Left lung (tissue), 10 donors: ENCODE data around the gene CCDC54. TPM values are rescaled to one million over a fixed set of nuclear protein-coding genes. Genes with fewer than 3 reads are reported as not detected.

Source experiments
- ATAC-seq: fragments of 200-7000 bp; cut with Tn5 transposase; one replicate; pipeline ENCODE4 v1.9.1; 2020; ENCODE audit warnings: moderate library complexity
- DNase-seq, 4 donors: peaks; one replicate each; pipeline ENCODE4 v3.0.0-alpha.2; 2013 to 2020
- H3K27ac ChIP-seq, 2 donors: fragments of 200-600 bp; sonication (generic) in 1 of 2; one replicate each; pipeline versions ENCODE4 v1.5.0 to v1.8.0; 2020 to 2021
- H3K27me3 ChIP-seq, 2 donors: fragments of 200-600 bp; sonication (generic) in 1 of 2; one replicate each; pipeline versions ENCODE4 v1.5.0 to v1.8.0; 2020 to 2021
- H3K36me3 ChIP-seq, 2 donors: fragments of 200-600 bp; sonication (generic) in 1 of 2; one replicate each; pipeline versions ENCODE4 v1.5.0 to v1.8.0; 2020 to 2021
- H3K4me1 ChIP-seq, 2 donors: fragments of 200-600 bp; one replicate each; pipeline ENCODE4 v1.8.0; 2021
- H3K4me3 ChIP-seq, 2 donors: fragments of 200-600 bp; sonication (generic) in 1 of 2; one replicate each; pipeline versions ENCODE4 v1.5.0 to v1.8.0; 2020 to 2021; ENCODE audit warnings: mild to moderate bottlenecking in 1 of 2
- H3K9me3 ChIP-seq, 2 donors: fragments of 200-600 bp; sonication (generic) in 1 of 2; one replicate each; pipeline versions ENCODE4 v1.5.0 to v1.8.0; 2020 to 2021
- intact Hi-C, 2 donors: fragments of 100-400 bp; cut with DNase I; formaldehyde crosslinking; loops; one replicate each; pipeline versions ENCODE4 v1.11.2 to v1.14.2; 2022
- polyA plus RNA-seq, 6 donors: library from polyadenylated mRNA; unstranded; fragments of 120-200 nt; gene quantifications; one replicate each; pipeline ENCODE4 v1.2.1, GENCODE V29; 2013; ENCODE audit not compliant: insufficient read length in 6 of 6
- total RNA-seq, 2 donors: library from RNA; stranded (reverse); fragmentation: NEBNext Ultra II Directional; extraction: Animal tissue kit (Norgen Biotek cat#: 25700); gene quantifications; one replicate each; pipeline ENCODE4 v1.2.1, GENCODE V29; 2021
- TF ChIP-seq, protein P1 (sequence below), 2 donors: fragments of 200-600 bp; sonication (generic) in 1 of 2; IDR thresholded peaks; one replicate each; pipeline versions ENCODE4 v1.5.0 to v1.8.0; 2021; ENCODE audit warnings: antibody characterized with exemption in 2 of 2
- donor health status: DM: no; HTN: yes; CAD: no.
- donor health status: DM: no; HTN: no; CAD: no.

Gene CCDC54
- total and polyA plus RNA-seq, 8 donors, result 0.13 to 0.18 (median 0.15) TPM; not detected in 4

DNA sequence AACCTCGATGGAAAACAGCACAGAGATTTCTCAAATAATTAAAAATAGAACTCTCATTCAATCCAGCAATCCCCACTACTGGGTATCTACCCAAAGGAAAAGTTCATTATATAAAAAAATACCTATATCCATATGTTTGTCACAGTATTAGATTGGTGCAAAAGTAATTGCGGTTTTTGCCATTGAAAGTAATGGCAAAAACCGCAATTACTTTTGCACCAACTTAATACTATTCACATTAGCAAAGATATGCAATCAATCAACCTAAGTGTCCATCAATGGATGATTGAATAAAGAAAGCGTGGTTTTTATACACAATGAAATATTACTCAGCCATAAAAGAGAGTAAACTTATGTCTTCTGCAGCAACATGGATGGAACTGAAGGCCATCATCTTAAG, 12.2 kb upstream of the CCDC54 start:
- Histone ChIP-seq H3K27me3 (no peaks in the 10 kb centered on the region), H3K9me3 (no peaks in the 10 kb centered on the region), H3K4me3 (no peak overlapping the region), H3K4me1 (no peaks in the 10 kb centered on the region), H3K36me3 (no peaks in the 10 kb centered on the region), H3K27ac (no peak overlapping the region)
- DNase-seq (no peak), ATAC-seq (no peak)
- TF ChIP-seq, protein P1, sequence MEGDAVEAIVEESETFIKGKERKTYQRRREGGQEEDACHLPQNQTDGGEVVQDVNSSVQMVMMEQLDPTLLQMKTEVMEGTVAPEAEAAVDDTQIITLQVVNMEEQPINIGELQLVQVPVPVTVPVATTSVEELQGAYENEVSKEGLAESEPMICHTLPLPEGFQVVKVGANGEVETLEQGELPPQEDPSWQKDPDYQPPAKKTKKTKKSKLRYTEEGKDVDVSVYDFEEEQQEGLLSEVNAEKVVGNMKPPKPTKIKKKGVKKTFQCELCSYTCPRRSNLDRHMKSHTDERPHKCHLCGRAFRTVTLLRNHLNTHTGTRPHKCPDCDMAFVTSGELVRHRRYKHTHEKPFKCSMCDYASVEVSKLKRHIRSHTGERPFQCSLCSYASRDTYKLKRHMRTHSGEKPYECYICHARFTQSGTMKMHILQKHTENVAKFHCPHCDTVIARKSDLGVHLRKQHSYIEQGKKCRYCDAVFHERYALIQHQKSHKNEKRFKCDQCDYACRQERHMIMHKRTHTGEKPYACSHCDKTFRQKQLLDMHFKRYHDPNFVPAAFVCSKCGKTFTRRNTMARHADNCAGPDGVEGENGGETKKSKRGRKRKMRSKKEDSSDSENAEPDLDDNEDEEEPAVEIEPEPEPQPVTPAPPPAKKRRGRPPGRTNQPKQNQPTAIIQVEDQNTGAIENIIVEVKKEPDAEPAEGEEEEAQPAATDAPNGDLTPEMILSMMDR (IDR thresholded peaks at IDR 0.05), result no peak
- intact Hi-C loops, result no loop called here

DNA sequence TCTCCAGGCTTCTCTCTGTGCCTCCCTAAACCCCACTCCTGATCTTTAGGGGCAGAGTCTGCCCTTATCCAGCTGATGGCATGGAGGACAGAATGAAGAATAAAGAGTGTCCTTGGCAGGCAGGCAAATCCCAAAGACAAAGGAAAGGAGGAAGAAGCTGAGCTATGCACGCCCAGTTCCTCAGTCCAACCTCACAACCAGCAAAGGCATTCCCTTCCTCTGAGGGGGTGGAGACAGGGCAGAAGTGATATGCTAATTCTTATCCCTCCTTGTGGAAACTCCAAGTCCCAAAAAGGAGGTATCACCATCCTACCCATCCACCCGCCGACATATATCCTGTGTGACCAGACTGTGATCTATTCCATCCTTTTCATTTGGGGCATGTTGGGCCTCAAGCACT, 10.5 kb upstream of the CCDC54 start:
- Histone ChIP-seq H3K4me3 (no peak overlapping the region), H3K36me3 (no peaks in the 10 kb centered on the region), H3K27me3 (no peaks in the 10 kb centered on the region), H3K27ac (no peak overlapping the region), H3K9me3 (no peaks in the 10 kb centered on the region), H3K4me1 (no peaks in the 10 kb centered on the region)
- intact Hi-C loops, result no loop called here
- DNase-seq (no peak), ATAC-seq (no peak)
- TF ChIP-seq, protein P1 (IDR thresholded peaks at IDR 0.05), result no peak

DNA sequence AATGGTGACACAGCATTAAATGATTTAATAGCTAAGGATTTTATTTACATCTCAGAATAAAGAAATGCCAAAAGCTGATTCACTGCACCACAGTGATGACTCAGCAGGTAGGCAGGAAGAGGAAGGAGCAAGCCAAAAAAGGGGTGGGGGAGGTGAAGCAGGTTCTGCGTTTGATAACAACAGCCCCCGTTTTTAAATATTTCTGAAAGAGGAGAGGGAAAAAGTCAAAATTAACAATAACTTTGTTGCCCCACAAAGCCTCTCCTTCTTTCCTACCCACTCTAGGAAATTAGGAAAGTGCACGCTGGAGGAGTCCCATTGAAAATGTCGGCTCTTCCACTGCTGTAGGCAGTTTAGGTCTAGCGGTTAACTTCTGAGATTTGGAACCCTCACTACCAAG, 9.9 kb upstream of the CCDC54 start:
- intact Hi-C loops, result no loop called here
- Histone ChIP-seq H3K4me3 (no peak overlapping the region), H3K27ac (no peak overlapping the region), H3K36me3 (no peaks in the 10 kb centered on the region), H3K27me3 (no peaks in the 10 kb centered on the region), H3K4me1 (no peaks in the 10 kb centered on the region), H3K9me3 (no peaks in the 10 kb centered on the region)
- TF ChIP-seq, protein P1 (IDR thresholded peaks at IDR 0.05), result no peak
- no peak for DNase-seq
- peak; percentile 25 for ATAC-seq

DNA sequence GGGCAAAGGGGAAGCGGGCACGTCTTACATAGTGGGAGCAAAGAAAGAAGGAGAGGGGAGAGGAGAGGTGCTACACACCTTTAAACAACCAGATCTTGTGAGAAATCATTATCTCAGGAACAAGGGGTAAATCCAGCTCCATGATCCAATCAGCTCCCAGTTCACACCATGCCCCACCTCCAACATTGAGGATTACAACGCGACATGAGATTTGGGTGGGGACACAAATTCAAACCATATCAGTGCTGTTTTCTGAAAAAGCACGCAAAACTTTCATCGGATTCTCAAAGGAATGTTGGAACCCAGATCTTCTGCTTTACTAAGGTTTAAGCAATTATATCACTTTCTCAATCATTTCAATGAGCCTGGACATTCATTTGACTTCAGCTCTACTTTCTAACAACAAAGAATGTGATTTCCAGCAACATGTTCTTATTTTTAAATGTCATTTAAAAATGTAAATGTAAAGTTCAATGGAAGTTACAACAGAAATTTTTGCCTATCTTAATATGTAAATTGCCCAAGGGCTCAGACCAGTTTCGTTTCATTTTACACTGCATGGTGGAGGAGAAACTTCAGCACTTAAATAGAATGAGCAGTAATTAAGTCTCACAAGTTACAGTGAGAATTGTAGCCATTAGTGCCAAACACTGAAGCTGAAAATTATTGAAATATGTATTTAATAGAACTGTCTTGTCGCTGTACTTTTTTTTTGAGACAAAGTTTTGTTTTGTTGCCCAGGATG, 8.4 kb upstream of the CCDC54 start:
- H3K27me3 ChIP-seq, result no peaks in the 10 kb centered on the region
- ATAC-seq (no peak), DNase-seq (no peak)
- H3K9me3 ChIP-seq, result no peaks in the 10 kb centered on the region
- no peaks in the 10 kb centered on the region for H3K36me3 ChIP-seq
- H3K4me3 ChIP-seq, result no peak overlapping the region
- intact Hi-C loops, result no loop called here
- H3K27ac ChIP-seq, result no peak overlapping the region
- TF ChIP-seq, protein P1 (IDR thresholded peaks at IDR 0.05), result no peak
- H3K4me1 ChIP-seq, result no peaks in the 10 kb centered on the region

DNA sequence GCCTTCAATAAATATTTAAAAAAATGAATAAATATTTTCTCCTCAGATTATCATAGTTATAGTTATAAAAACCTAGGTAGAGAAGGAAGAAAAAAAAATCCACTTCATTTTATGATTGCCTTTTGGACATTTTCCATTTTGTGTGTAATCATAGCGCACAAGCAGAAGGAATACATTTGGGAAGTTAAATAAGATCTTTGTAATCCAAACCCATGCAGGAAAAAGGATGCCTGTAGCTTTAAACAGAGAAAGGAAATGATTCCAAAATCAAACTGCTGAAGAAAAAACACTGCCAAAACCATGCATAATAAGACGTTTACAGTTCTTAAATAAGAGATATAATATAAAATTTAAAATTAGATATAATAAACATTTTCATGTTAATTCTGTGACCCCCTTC, 7.4 kb upstream of the CCDC54 start:
- Histone ChIP-seq H3K4me3 (no peak overlapping the region), H3K4me1 (no peaks in the 10 kb centered on the region), H3K9me3 (no peaks in the 10 kb centered on the region), H3K27me3 (no peaks in the 10 kb centered on the region), H3K27ac (no peak overlapping the region), H3K36me3 (no peaks in the 10 kb centered on the region)
- TF ChIP-seq, protein P1 (IDR thresholded peaks at IDR 0.05), result no peak
- no peak for ATAC-seq
- DNase-seq, result no peak
- intact Hi-C loops, result no loop called here
